ENCODE data around the gene PCP4.

The PCP4 gene

GRCh38 chr21:39976800-39977199, 109.6 kb downstream of the PCP4 start:
- DNase-seq = no peak

Data from DMS79 treated with DMSO at 0.1 percent for 48 hours (cell line).